Measurements from ENCODE around the gene AKAP6. TPM values are rescaled to one million over a fixed set of nuclear protein-coding genes. Genes with fewer than 3 reads are reported as not detected.

The AKAP6 gene
- total RNA-seq, 1 donor from 2014 or later: 0.53 TPM

GRCh38 chr14:32397861-32398640, 69.0 kb downstream of the AKAP6 start:
- no peaks in the 10 kb centered on the region for H3K36me3 Mint-ChIP-seq (ENCODE audit: low read depth)
- H3K4me1 Mint-ChIP-seq: no peaks in the 10 kb centered on the region
- H3K27me3 Mint-ChIP-seq: peaks cover 3% of the 10 kb centered on the region
- ChIA-PET CTCF (no interaction called here), POLR2A (no interaction called here)
- no peak overlapping the region for H3K27ac Mint-ChIP-seq
- H3K9me3 Mint-ChIP-seq: no peaks in the 10 kb centered on the region
- no peak for DNase-seq
- H3K4me3 Mint-ChIP-seq: no peak overlapping the region
- intact Hi-C loops (cut with micrococcal nuclease): no loop called here
- no peak for TF ChIP-seq CTCF (IDR thresholded peaks at IDR 0.05)
- ATAC-seq (ENCODE audit: low read depth): no peak

- no peak overlapping the region for H3K4me3 Mint-ChIP-seq
- POLR2A ChIA-PET: no interaction called here
- no peaks in the 10 kb centered on the region for H3K27me3 Mint-ChIP-seq
- H3K27ac Mint-ChIP-seq: no peak overlapping the region
- H3K9me3 Mint-ChIP-seq: no peaks in the 10 kb centered on the region
- H3K36me3 Mint-ChIP-seq (ENCODE audit: low read depth): no peaks in the 10 kb centered on the region
- no peak for DNase-seq
- TF ChIP-seq CTCF (IDR thresholded peaks at IDR 0.05): no peak
- no peak for ATAC-seq (ENCODE audit: low read depth)
- CTCF ChIA-PET: no interaction called here
- intact Hi-C loops (cut with micrococcal nuclease): no loop called here
- H3K4me1 Mint-ChIP-seq: no peaks in the 10 kb centered on the region
Observed at GRCh38 chr14:32399920-32400319, 70.8 kb downstream of the AKAP6 start.

GRCh38 chr14:32400480-32400879, 71.4 kb downstream of the AKAP6 start:
- Mint-ChIP-seq H3K4me1 (no peaks in the 10 kb centered on the region), H3K4me3 (no peak overlapping the region), H3K9me3 (no peaks in the 10 kb centered on the region), H3K27me3 (no peaks in the 10 kb centered on the region), H3K27ac (no peak overlapping the region), H3K36me3 (ENCODE audit: low read depth) (no peaks in the 10 kb centered on the region)
- ATAC-seq (ENCODE audit: low read depth) (no peak), DNase-seq (no peak)
- CTCF ChIA-PET: no interaction called here
- TF ChIP-seq CTCF (IDR thresholded peaks at IDR 0.05): no peak
- POLR2A ChIA-PET: no interaction called here
- intact Hi-C loops (cut with micrococcal nuclease): no loop called here

- Mint-ChIP-seq H3K4me1 (no peaks in the 10 kb centered on the region), H3K9me3 (no peaks in the 10 kb centered on the region), H3K36me3 (ENCODE audit: low read depth) (no peaks in the 10 kb centered on the region), H3K27me3 (no peaks in the 10 kb centered on the region), H3K4me3 (no peak overlapping the region), H3K27ac (no peak overlapping the region)
- ATAC-seq (ENCODE audit: low read depth) (no peak), DNase-seq (no peak)
- CTCF ChIA-PET: no interaction called here
- intact Hi-C loops (cut with micrococcal nuclease): no loop called here
- no peak for TF ChIP-seq CTCF (IDR thresholded peaks at IDR 0.05)
- POLR2A ChIA-PET: no interaction called here
Observed at GRCh38 chr14:32403021-32403420, 73.9 kb downstream of the AKAP6 start.

- no peak for ATAC-seq (ENCODE audit: low read depth)
- POLR2A ChIA-PET: no interaction called here
- H3K4me3 Mint-ChIP-seq: no peak overlapping the region
- no peaks in the 10 kb centered on the region for H3K4me1 Mint-ChIP-seq
- H3K36me3 Mint-ChIP-seq (ENCODE audit: low read depth): no peaks in the 10 kb centered on the region
- no peak for DNase-seq
- no peak overlapping the region for H3K27ac Mint-ChIP-seq
- CTCF ChIA-PET: no interaction called here
- TF ChIP-seq CTCF (IDR thresholded peaks at IDR 0.05): no peak
- H3K27me3 Mint-ChIP-seq: no peaks in the 10 kb centered on the region
- intact Hi-C loops (cut with micrococcal nuclease): no loop called here
- H3K9me3 Mint-ChIP-seq: no peaks in the 10 kb centered on the region
Observed at GRCh38 chr14:32403688-32404087, 74.6 kb downstream of the AKAP6 start.
